ENCODE data around the gene PJA2.
"Not testable (repeated sequence)": the region's sequence is repeated elsewhere in the genome, so short reads cannot be mapped to it uniquely, and the experiment has no call there.

PJA2 gene

DNA sequence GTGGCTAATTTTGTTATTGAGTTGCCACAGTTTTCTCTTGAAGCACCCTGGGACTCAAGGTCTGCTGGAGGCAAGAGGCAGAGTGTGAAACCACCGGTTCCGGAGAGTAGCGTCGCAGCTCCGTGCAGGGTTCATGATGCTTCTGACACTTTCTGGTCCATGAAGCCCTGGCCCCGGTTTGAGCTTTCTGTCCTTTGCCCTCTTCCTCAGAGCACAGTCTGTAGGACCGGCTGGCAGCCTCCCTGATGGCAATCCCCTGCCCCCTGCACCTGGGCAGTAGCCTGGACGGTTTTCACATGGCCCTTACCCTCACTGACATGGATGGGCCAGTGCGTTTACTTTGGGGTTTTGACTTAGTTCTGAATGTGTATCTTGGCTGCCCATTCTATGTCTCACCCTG is 111.9 kb downstream of the PJA2 start:
- no peak for DNase-seq

DNA sequence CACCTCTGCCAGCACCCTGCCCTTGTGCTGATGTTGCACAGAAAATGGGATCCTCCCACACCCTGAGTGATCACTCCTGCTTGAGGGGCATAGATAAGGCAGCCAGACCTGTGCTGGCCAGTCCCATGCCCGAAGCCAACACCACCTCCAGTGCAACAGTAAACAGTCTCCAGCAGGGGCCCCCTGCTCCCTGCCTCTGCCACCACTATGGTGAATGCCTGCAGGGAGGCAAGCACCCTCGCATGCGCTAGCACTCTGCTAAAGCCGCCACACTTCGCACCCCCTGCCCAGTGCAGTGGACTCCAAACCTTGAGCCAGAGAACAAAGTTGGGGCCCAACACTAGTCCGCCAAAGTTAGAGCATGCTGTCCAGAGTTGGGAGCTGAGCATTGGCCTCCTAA is 118.7 kb downstream of the PJA2 start:
- no peak for DNase-seq
- Histone ChIP-seq H3K4me2 (ENCODE audit: low read depth, low read length) (no peak overlapping the region), H3F3A (ENCODE audit: insufficient read depth, low read length) (no peaks in the 10 kb centered on the region), H3K4me1 (ENCODE audit: low read length) (no peaks in the 10 kb centered on the region), H3K9ac (ENCODE audit: low read length) (no peak overlapping the region), H3K27me3 (replicated peaks; ENCODE audit: insufficient read depth, low read length) (no peaks in the 10 kb centered on the region), H3K9me3 (replicated peaks; ENCODE audit: insufficient read depth, low read length) (no peaks in the 10 kb centered on the region), H3K27ac (ENCODE audit: low read length) (no peak overlapping the region), H4K20me1 (ENCODE audit: insufficient read depth, low read length) (no peaks in the 10 kb centered on the region), H3K9me2 (replicated peaks; ENCODE audit: insufficient read depth, low read length) (no peaks in the 10 kb centered on the region), H3K36me3 (replicated peaks; ENCODE audit: insufficient read depth, low read length) (no peaks in the 10 kb centered on the region), H2AFZ (ENCODE audit: low read length) (no peak overlapping the region), H3K79me2 (ENCODE audit: low read length) (no peaks in the 10 kb centered on the region), H3K4me3 (ENCODE audit: low read length) (no peak overlapping the region)
- no peak for TF ChIP-seq EZH2phosphoT487 (IDR thresholded peaks at IDR 0.05; ENCODE audit: low read length)
- TF ChIP-seq, protein P1, sequence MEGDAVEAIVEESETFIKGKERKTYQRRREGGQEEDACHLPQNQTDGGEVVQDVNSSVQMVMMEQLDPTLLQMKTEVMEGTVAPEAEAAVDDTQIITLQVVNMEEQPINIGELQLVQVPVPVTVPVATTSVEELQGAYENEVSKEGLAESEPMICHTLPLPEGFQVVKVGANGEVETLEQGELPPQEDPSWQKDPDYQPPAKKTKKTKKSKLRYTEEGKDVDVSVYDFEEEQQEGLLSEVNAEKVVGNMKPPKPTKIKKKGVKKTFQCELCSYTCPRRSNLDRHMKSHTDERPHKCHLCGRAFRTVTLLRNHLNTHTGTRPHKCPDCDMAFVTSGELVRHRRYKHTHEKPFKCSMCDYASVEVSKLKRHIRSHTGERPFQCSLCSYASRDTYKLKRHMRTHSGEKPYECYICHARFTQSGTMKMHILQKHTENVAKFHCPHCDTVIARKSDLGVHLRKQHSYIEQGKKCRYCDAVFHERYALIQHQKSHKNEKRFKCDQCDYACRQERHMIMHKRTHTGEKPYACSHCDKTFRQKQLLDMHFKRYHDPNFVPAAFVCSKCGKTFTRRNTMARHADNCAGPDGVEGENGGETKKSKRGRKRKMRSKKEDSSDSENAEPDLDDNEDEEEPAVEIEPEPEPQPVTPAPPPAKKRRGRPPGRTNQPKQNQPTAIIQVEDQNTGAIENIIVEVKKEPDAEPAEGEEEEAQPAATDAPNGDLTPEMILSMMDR (IDR thresholded peaks at IDR 0.05; ENCODE audit: low read length): no peak
- TF ChIP-seq EZH2 (optimal IDR thresholded peaks at IDR 0.05; ENCODE audit: low read depth, low read length): no peak

More for the DNA sequence above, 111.9 kb downstream of the PJA2 start:
- Histone ChIP-seq H3K9ac (ENCODE audit: low read length) (no peak overlapping the region), H3F3A (ENCODE audit: insufficient read depth, low read length) (no peaks in the 10 kb centered on the region), H3K4me1 (ENCODE audit: low read length) (no peaks in the 10 kb centered on the region), H3K4me3 (ENCODE audit: low read length) (no peak overlapping the region), H2AFZ (ENCODE audit: low read length) (no peak overlapping the region), H3K9me3 (replicated peaks; ENCODE audit: insufficient read depth, low read length) (no peaks in the 10 kb centered on the region), H3K27me3 (replicated peaks; ENCODE audit: insufficient read depth, low read length) (no peaks in the 10 kb centered on the region), H3K4me2 (ENCODE audit: low read depth, low read length) (no peak overlapping the region), H3K9me2 (replicated peaks; ENCODE audit: insufficient read depth, low read length) (no peaks in the 10 kb centered on the region), H4K20me1 (ENCODE audit: insufficient read depth, low read length) (no peaks in the 10 kb centered on the region), H3K27ac (ENCODE audit: low read length) (no peak overlapping the region), H3K36me3 (replicated peaks; ENCODE audit: insufficient read depth, low read length) (no peaks in the 10 kb centered on the region), H3K79me2 (ENCODE audit: low read length) (no peaks in the 10 kb centered on the region)
- TF ChIP-seq, protein P1 (IDR thresholded peaks at IDR 0.05; ENCODE audit: low read length): no peak
- no peak for TF ChIP-seq EZH2phosphoT487 (IDR thresholded peaks at IDR 0.05; ENCODE audit: low read length)

DNA sequence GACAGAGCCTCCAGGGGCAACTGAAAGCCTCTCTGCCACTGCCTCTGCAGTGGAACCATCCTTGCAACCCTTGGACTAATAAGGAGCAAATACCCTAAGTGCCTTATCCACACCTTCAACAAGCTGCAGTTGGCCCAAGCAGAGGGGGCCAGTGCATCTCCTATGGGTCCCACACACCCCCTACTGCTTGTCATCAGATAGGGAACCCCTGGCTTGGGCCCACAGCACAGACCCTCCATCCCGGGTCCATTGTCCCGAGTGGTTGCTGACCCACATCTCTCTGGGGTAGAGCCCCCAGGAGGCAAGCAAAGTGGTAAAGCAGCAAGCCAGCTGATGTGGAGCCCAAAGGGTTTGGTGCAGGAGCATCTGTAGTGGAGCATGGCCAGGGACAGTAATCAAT is 119.5 kb downstream of the PJA2 start:
- H4K20me1 ChIP-seq (ENCODE audit: insufficient read depth, low read length): no peaks in the 10 kb centered on the region
- H3F3A ChIP-seq (ENCODE audit: insufficient read depth, low read length): no peaks in the 10 kb centered on the region
- DNase-seq: no peak
- no peaks in the 10 kb centered on the region for H3K79me2 ChIP-seq (ENCODE audit: low read length)
- no peaks in the 10 kb centered on the region for H3K27me3 ChIP-seq (replicated peaks; ENCODE audit: insufficient read depth, low read length)
- H3K4me2 ChIP-seq (ENCODE audit: low read depth, low read length): no peak overlapping the region
- no peaks in the 10 kb centered on the region for H3K4me1 ChIP-seq (ENCODE audit: low read length)
- TF ChIP-seq EZH2 (optimal IDR thresholded peaks at IDR 0.05; ENCODE audit: low read depth, low read length) (no peak), EZH2phosphoT487 (IDR thresholded peaks at IDR 0.05; ENCODE audit: low read length) (no peak)
- TF ChIP-seq, protein P1 (IDR thresholded peaks at IDR 0.05; ENCODE audit: low read length): no peak
- no peak overlapping the region for H3K9ac ChIP-seq (ENCODE audit: low read length)
- H2AFZ ChIP-seq (ENCODE audit: low read length): no peak overlapping the region
- no peak overlapping the region for H3K4me3 ChIP-seq (ENCODE audit: low read length)
- no peak overlapping the region for H3K27ac ChIP-seq (ENCODE audit: low read length)
- H3K9me2 ChIP-seq (replicated peaks; ENCODE audit: insufficient read depth, low read length): no peaks in the 10 kb centered on the region
- H3K36me3 ChIP-seq (replicated peaks; ENCODE audit: insufficient read depth, low read length): no peaks in the 10 kb centered on the region
- no peaks in the 10 kb centered on the region for H3K9me3 ChIP-seq (replicated peaks; ENCODE audit: insufficient read depth, low read length)

DNA sequence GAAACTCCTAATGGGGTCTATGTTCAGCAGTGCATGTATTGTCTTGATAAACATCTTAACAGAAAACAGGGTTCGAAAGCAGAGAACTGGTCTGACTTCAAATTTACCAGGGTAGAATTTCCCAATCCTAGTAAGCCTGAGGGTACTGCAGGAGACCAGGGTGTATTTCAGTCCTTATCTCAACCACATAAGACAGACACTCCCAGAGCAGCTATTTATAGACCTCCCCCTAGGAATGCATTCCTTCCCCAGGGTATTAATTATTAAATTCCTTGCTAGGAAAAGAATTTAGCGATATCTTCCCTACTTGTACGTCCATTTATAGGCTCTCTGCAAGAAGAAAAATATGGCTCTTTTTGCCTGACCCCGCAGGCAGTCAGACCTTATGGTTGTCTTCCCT is 123.1 kb downstream of the PJA2 start:
- H3K4me3 ChIP-seq (ENCODE audit: low read length); H3K79me2 ChIP-seq (ENCODE audit: low read length); DNase-seq; H3K9me2 ChIP-seq (replicated peaks; ENCODE audit: insufficient read depth, low read length); H2AFZ ChIP-seq (ENCODE audit: low read length); H3K36me3 ChIP-seq (replicated peaks; ENCODE audit: insufficient read depth, low read length); H3K9ac ChIP-seq (ENCODE audit: low read length); H3K27ac ChIP-seq (ENCODE audit: low read length); H3K9me3 ChIP-seq (replicated peaks; ENCODE audit: insufficient read depth, low read length); H3K27me3 ChIP-seq (replicated peaks; ENCODE audit: insufficient read depth, low read length); H3K4me1 ChIP-seq (ENCODE audit: low read length); H3F3A ChIP-seq (ENCODE audit: insufficient read depth, low read length); H4K20me1 ChIP-seq (ENCODE audit: insufficient read depth, low read length); H3K4me2 ChIP-seq (ENCODE audit: low read depth, low read length): not testable (repeated sequence)

Measured in MM.1S (cell line).